HG03565 (cell line): ENCODE measurements around the gene FOXK2.

ENCODE experiments used
- ATAC-seq: cut with Tn5 transposase; IDR thresholded peaks from one replicate; pipeline ENCODE4 v1.9.1; 2021; ENCODE audit warnings: mild to moderate bottlenecking, moderate library complexity; ENCODE audit not compliant: unreplicated experiment

Gene FOXK2

DNA sequence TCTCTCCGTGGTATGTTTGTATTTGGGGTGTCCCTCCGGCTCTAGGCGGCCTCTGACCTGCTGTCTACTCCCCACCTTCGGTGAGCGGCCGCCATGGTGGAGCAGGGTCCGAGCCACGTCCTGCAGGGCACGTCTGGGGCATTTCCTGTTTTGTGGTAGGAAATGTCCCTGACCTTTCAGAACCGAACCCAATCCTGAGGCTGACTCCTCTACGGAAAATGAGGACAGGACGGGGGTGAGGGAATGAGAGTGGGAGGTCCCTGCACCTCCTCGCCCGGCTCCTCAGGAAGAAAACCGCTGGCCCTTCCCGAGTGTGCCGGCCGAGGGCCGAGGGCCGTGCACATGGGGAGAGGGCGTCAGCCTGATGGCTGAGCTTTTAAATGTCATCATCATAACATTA is 83.0 kb downstream of the FOXK2 start:
- ATAC-seq: no peak

DNA sequence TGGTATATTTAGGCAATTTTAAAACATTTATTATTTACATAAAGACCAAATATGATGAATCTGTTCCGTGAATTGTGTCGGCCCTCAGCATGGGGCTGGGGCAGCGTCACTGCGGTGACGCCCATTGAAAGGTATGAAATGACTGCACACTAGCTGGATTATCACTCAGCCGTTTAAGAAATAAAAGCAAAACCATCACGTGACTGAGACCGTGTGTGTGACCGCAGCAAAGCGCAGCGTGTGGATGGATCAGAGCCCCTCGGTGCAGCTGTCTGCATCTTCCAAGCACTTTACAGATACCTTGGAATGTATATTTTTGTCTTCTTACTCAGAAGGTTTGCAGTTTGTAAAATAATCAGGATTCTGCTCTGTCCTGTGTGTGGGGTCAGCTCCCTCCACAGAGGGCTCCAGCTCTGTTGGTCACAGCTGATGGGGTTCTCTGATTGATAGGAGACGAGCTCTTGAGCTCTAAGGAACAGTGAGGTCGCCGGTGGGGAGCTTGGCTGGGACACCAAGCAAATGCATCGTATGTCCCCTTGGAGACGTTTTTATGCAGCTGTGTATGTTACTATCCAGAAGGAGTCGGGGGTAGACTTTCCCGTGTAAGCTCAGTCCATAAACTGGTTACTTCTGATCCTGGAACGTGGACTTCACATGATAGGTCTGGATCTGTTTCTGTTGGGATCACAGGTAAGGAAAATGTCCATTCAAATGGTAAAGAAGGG is 83.6 kb downstream of the FOXK2 start:
- no peak for ATAC-seq

GRCh38 chr17:82603981-82604448 is 84.5 kb downstream of the FOXK2 start:
- ATAC-seq: no peak

GRCh38 chr17:82604532-82604931 is 85.0 kb downstream of the FOXK2 start:
- no peak for ATAC-seq

DNA sequence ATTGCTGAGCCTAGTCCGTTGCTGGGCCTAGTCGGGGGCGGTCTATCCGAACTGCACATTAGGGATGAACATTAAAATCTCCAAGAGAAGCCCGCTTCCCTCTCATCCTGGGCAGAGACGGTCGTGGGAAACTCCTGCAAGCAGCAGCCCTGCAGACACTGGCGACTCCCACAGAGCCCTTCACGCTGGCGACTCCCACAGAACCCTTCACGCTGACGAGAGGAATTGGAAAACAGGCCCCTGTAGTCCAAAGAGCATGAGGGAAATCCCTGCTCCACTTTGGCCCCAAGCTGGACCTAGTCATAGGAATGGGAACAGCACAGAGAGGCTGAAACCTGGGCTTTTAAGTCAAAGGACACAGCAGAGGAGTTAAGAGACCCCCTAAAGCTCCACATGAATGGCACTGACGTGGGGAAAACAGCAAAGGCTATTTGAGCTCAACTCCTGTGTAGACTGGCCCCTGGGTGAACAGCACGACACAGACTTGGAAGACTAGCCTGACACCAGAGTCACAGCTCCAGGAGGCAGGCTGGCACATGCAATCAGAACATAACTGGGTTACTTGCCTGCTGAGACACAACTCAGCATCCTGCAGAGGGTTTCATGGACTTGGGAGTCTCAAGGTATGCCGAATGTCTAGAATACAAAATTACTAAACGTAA is 86.5 kb downstream of the FOXK2 start:
- no peak for ATAC-seq

GRCh38 chr17:82608816-82609215 is 89.3 kb downstream of the FOXK2 start:
- no peak for ATAC-seq

GRCh38 chr17:82609655-82610054 is 90.1 kb downstream of the FOXK2 start:
- ATAC-seq: no peak

GRCh38 chr17:82611140-82612058 is 91.9 kb downstream of the FOXK2 start:
- no peak for ATAC-seq

- ATAC-seq: no peak
These were observed 94.0 kb downstream of the FOXK2 start for GRCh38 chr17:82613283-82614094.

- no peak for ATAC-seq
These were observed 94.6 kb downstream of the FOXK2 start for GRCh38 chr17:82614095-82614631.

DNA sequence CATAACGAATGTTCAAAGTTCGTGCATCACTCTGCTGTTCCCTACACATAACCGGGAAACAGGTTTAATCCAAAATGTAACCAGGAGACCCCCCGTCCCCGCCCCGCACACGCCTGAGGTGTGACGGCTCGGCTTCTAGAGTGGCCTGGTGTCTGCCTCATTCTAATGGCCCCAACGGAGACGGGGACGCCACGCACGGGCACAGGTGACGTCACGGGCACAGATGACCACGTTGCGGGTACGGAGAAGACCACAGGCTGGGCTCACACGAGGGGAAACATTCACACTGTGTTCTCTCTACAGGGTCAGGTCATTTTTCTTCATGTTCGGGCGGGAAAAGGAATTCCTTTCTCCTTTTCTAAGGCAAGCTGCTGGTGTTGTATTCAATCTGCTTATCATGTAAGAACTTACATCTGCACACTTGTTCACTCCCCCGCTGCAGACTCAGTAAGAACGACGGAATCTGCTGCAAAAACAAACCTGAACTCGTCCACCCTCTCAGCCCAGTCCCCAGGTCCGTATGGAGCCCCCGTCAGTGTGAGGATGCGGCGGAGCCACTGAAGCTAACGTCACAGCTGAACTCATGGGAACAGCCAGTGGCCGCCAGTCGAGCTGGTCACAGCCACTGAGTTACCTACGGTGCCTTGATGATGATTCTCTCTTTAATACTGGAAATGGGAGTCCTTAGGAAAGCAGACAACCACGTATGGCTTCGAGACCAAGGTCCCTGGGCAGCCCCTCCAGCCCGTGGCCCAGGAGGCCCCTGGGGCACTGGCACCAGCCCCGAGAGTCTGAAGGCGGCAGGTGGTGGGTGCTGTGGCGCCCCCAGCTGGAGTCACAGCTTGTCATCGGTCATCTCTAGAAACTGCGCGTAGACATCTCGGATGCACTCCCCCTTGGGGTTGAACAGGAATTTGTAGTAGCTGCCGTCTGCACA is 95.8 kb downstream of the FOXK2 start:
- ATAC-seq: no peak

- no peak for ATAC-seq
These were observed 96.6 kb downstream of the FOXK2 start for GRCh38 chr17:82616021-82616711.

GRCh38 chr17:82619211-82619610 is 99.7 kb downstream of the FOXK2 start:
- no peak for ATAC-seq

DNA sequence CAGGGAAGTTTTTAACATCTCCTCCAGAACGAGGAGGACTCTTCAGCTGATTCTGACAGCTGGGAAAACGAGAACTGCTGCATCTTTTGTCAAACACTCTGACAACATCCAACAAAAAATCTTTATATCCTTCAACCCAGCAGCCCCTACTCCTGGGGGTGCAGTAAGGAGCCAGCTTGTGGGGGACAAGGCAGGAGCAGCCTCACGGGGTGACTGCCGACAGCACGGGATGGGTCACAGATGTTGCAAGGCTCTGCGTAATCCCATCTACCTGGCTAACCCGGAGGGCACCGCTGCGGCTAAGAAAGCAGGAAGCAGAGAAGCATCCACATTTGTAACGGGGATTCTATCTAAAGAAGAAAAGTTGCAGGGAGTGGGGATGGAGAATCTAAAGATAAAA is 100.1 kb downstream of the FOXK2 start:
- no peak for ATAC-seq

DNA sequence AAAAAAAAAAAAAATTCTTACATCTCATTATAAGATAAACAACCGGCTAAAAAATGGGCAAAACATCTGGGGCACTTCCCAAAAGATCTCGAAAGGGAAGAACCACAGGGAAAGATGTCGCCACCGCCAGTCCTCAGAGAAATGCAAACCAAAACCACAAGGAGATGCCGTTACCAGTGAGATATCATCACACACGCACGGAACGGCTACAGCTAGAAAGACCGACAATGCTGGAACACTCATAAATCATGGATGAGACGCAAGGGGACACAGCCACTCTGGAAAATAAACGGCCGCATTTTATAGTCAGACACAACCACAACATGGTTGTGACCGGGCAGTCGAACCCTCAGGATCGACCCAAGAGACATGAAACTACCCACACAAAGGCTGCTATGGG is 104.2 kb downstream of the FOXK2 start:
- ATAC-seq: no peak

DNA sequence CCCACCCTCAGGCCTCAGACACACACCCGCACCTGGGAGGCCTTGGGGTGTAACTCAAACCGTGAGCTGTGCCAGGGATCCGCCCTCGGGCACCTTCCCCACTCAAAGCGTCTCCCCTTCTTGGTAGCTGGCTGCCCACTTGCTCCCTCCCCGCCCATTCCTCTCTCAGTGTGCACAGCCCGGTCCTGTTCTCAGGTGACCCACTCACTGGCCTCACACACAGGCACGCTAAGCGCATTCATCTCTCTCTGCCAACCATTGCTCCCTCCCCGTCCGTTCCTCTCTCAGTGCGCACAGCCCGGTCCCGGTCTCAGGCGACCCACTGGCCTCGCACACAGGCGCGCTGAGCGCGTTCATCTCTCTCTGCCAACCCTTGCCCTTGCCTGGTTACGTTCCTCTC is 107.9 kb downstream of the FOXK2 start:
- no peak for ATAC-seq

DNA sequence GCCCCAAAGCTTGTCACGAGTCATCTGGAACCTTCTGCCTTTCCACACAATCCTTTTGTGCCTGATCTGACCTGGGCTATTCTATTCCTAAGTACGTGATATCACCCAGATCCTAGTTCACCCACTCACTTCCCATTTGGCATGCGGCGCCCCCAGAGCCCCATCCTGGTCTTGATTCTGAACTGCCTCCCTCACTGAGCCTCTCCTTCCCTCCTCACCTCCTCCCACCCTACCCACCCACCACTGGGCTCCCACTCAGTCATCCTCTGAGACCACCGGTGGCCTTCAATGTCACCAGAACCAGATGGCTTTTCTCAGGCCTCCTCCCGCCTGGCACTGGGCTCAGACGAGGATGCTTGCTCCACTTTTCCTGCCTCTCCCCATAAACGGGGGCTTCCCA is 110.2 kb downstream of the FOXK2 start:
- no peak for ATAC-seq

- no peak for ATAC-seq
These were observed 110.7 kb downstream of the FOXK2 start for GRCh38 chr17:82630212-82630611.

DNA sequence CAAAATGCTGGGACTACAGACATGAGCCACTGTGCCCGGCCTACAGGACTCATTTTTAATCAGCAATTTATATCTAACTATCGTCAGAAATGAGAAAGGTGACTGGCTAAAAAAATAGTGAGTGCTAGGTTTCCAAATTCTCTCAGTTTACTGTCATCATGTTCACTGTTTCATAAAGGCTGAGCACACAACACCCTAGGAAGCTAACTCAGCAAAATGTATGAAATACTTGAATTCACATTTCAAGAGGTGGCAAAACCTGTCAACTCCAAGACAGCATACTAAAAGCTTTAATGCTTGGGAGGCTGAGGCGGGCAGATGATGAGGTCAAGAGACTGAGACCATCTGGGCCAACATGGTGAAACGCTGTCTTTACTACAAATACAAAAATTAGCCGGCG is 112.0 kb downstream of the FOXK2 start:
- ATAC-seq: no peak
